ENCODE measurements around the gene DNAH10.

GRCh38 chr12:123847019-123847418, 84.9 kb downstream of the DNAH10 start:
- no peak for TF ChIP-seq CTCF (IDR thresholded peaks at IDR 0.05)
- TF ChIP-seq POLR2A (IDR thresholded peaks at IDR 0.05), result no peak
- TF ChIP-seq EP300 (IDR thresholded peaks at IDR 0.05), result no peak
